GM12873 (cell line): ENCODE results near the gene C20orf173.

Source experiments
- TF ChIP-seq, protein P1 (sequence below): IDR thresholded peaks from 2 replicates; pipeline ENCODE4 v1.5.1; 2012; ENCODE audit warnings: low read depth, mild to moderate bottlenecking, moderate library complexity, low read length, control low read depth; ENCODE audit not compliant: insufficient read depth; ENCODE audit errors: missing control alignments

C20orf173 gene

DNA sequence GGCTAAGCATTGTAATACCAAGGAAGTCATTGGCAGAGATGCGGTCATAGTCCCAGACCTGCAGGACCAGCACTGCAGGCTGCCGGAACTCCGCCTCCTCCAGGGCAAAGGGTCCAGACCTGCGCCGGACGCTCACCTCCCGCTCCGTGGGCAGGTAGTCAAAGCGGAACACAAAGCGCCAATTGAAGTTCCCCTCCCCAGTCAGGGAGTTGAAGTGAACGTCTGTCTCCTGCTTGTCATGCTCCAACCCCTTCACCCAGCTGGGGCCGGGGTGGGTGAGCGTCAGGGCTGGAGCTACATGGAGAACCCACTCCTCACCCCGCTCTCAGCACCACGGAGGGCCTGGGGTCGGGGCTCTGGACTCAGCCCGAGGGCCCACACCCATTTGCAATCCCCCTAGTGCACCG lies 30.7 kb upstream of the C20orf173 start:
- TF ChIP-seq, protein P1, sequence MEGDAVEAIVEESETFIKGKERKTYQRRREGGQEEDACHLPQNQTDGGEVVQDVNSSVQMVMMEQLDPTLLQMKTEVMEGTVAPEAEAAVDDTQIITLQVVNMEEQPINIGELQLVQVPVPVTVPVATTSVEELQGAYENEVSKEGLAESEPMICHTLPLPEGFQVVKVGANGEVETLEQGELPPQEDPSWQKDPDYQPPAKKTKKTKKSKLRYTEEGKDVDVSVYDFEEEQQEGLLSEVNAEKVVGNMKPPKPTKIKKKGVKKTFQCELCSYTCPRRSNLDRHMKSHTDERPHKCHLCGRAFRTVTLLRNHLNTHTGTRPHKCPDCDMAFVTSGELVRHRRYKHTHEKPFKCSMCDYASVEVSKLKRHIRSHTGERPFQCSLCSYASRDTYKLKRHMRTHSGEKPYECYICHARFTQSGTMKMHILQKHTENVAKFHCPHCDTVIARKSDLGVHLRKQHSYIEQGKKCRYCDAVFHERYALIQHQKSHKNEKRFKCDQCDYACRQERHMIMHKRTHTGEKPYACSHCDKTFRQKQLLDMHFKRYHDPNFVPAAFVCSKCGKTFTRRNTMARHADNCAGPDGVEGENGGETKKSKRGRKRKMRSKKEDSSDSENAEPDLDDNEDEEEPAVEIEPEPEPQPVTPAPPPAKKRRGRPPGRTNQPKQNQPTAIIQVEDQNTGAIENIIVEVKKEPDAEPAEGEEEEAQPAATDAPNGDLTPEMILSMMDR = no peak

DNA sequence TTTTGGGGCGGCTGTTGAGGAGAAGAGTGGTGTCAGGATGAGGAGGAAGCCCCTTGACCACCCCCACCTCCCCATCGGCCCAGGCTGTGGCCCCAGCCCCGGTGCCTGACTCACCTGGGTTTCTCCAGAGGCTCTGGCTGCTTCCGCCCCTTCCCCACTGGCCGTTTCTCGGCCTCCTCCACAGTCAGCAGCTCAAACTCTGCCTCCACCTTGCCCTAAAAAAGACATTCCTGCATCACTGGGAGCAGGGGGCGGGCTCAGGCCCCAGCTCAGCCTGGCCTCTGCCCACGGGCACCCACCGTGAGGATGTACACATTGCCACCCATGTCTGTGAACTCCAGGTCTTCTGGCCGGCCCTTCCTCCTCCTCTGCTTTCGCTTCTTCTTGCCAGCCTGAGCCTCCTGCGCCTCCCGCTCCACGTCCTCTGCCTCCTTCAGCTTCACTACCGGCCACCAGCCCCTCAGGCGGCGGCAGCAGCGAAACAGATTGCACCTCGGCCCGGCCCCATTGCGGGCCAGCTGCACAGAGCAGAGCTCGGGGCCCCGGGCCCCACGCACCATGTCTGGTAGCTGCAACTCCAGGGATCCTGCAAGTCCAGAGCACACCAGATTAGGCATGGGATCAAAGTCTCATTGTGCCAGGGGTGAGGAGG lies 29.7 kb upstream of the C20orf173 start:
- TF ChIP-seq, protein P1 = no peak

- TF ChIP-seq, protein P1 = no peak
These were observed 29.0 kb upstream of the C20orf173 start for GRCh38 chr20:35558451-35558850.

DNA sequence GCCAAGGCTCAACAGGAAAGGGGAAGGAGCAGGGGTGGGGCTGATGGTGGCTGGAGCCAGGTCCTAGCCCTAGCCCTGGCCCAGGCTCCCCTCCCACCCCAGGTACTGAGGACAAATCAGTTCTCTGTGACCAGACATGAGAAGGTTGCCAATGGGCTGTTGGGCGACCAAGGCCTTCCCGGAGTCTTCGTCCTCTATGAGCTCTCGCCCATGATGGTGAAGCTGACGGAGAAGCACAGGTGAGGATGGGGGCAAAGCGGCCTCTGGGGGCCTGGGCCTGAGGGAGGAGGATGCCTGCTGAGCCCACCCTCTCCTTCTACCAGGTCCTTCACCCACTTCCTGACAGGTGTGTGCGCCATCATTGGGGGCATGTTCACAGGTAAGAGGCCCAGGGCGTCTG lies 27.4 kb upstream of the C20orf173 start:
- TF ChIP-seq, protein P1 = no peak

- TF ChIP-seq, protein P1 = no peak
These were observed 26.6 kb upstream of the C20orf173 start for GRCh38 chr20:35555951-35556645.

DNA sequence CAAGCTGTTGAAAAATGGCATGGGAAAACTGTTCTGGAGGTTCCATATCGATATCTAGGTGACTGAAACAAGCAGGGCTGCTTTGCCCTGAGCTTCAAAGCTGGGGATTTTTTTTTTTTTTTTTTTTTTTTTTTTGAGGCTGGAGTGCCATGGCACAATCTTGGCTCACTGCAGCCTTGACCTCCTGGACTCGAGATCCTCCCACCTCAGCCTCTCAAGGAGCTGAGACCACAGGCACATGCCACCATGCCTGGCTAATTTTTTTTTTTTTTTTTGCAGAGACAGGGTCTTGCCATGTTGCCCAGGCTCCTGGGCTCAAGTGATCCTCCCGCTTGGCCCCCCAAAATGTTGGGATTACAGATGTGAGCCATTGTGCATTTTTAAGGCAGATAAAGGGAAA lies 23.5 kb upstream of the C20orf173 start:
- TF ChIP-seq, protein P1 = no peak

DNA sequence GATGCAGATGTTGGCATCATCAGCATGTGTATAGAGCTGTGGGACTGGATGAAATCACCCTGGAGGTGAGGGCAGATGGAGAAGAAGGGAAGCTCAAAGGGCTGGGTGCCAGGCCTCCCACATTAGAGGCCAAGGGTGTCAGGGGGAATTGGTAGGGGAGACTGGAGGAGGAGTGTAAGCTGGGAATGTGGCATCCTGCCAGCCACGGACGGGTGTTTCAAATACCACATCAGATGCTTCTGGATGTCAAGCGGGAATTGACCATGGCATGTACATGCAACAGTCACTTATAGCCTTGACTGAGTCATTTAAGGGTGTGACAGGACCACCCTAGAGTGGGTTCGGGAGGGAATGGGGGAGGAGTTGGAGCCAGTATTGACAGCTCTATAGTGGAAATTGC lies 22.1 kb upstream of the C20orf173 start:
- TF ChIP-seq, protein P1 = no peak
